ENCODE data around the gene NDUFA13.

Gene NDUFA13

GRCh38 chr19:19485161-19485997, 30.6 kb upstream of the NDUFA13 start:
- H3K4me1 ChIP-seq (ENCODE audit: control insufficient read depth, low read depth, low read length), result peaks cover 22% of the 10 kb centered on the region
- no peaks in the 10 kb centered on the region for H3K9me3 ChIP-seq (ENCODE audit: control insufficient read depth, low read depth, low read length)
- no peaks in the 10 kb centered on the region for H3K36me3 ChIP-seq (ENCODE audit: control insufficient read depth, low read depth, low read length)
- H3K9ac ChIP-seq (ENCODE audit: low read length), result no peak overlapping the region
- H3K27me3 ChIP-seq (ENCODE audit: control insufficient read depth, insufficient read depth, low read length), result no peaks in the 10 kb centered on the region
- no peak overlapping the region for H3K4me3 ChIP-seq (ENCODE audit: low read length)
- H3K27ac ChIP-seq (ENCODE audit: low read length), result no peak overlapping the region

DNA sequence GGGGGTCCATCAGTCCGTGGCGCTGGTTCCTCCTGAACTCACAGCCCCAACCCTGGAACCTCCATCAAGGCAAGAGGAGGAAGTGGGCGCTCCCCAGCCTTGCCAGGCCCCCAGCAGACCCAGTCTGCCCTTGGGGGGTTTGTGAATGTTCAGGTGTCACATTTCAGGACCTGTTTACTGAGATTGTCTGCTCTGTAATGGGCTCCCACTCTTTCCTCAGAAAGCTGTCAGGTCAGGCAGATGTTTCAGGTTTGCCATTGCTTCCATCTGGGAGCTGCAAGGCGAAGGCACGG, 30.1 kb upstream of the NDUFA13 start:
- Histone ChIP-seq H3K4me3 (ENCODE audit: low read length) (no peak overlapping the region), H3K9me3 (ENCODE audit: control insufficient read depth, low read depth, low read length) (no peaks in the 10 kb centered on the region), H3K27ac (ENCODE audit: low read length) (no peak overlapping the region), H3K9ac (ENCODE audit: low read length) (no peak overlapping the region), H3K27me3 (ENCODE audit: control insufficient read depth, insufficient read depth, low read length) (no peaks in the 10 kb centered on the region), H3K36me3 (ENCODE audit: control insufficient read depth, low read depth, low read length) (no peaks in the 10 kb centered on the region), H3K4me1 (ENCODE audit: control insufficient read depth, low read depth, low read length) (peaks cover 22% of the 10 kb centered on the region)

DNA sequence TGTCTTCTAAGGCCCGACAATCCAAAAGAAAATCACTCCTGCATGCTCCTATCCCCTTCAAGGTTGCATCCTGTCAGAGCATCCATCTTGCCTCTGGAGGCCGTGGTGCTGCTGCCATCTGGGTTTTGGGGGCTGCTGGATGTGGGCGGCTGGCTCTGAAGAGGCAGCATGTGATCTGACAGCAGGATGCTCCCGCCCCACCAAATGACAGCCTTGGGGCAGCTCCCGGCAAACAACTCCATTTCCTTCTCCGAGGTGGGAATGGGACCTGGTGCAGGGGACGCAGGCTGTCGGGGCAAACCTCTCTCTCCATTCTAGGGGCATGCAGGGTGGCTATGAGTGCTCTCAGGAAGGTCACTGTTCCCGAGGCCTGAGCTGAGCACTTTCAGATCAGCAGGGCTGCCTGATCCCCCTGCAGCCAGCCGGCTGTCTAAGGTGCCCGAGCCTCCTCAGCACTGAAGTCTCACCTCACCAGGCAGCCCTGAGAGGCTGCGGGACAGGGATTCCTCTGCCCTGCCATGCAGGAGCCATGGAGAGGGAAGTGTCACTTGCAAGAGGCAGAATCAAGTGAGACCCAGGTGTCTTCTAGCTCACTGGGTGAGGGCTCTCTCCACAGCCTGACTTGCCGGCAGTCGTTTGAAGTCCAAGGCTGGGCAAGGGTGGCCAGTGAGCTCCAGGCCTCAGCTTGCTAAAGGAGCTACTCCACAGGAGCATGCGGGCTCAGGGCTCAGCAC, 29.5 kb upstream of the NDUFA13 start:
- Histone ChIP-seq H3K27me3 (ENCODE audit: control insufficient read depth, insufficient read depth, low read length) (no peaks in the 10 kb centered on the region), H3K4me1 (ENCODE audit: control insufficient read depth, low read depth, low read length) (peaks cover 22% of the 10 kb centered on the region), H3K27ac (ENCODE audit: low read length) (no peak overlapping the region), H3K9ac (ENCODE audit: low read length) (no peak overlapping the region), H3K9me3 (ENCODE audit: control insufficient read depth, low read depth, low read length) (no peaks in the 10 kb centered on the region), H3K4me3 (ENCODE audit: low read length) (no peak overlapping the region), H3K36me3 (ENCODE audit: control insufficient read depth, low read depth, low read length) (no peaks in the 10 kb centered on the region)

DNA sequence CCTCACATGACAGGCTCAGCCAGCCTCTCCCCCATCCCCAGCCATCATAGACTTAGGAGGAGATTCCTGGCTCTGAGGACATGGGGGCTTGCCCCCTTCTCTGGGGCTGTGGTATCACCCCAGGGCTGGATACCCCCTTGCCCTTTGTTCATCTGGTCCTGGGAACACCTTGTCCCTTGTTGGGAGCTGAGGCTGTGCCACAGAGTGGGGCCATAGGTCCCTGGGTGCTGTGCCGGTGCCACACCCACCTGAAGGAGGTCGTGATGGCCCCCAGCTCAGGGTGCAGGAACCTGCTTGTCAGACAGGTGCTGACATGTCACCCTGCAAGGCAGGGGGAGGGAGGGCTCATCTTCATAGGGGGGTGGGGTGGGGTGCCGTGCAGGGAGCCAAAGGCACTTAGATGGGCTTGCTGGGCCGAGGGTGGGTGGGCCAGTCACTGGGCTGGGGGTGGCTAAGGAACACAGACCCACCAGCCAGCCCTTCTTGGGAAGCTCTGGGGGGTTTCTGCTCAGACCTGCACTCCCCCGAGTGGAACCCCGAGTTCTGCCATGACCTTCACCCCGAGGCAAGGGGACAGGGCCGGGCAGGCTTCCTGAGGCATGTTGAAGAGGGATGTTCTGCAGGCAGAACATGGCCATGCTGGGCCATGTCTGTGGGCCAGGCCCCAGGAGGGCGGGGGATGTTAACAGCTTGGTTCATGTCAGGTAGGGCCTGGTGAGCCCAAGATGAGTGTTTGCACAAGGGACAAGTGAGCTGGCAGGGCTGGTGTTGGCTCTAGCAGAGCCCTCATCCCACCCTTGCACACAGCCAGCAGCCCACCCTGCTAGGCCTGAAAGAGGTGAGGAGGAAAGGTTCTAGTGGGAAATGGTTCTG, 28.7 kb upstream of the NDUFA13 start:
- Histone ChIP-seq H3K27me3 (ENCODE audit: control insufficient read depth, insufficient read depth, low read length) (no peaks in the 10 kb centered on the region), H3K36me3 (ENCODE audit: control insufficient read depth, low read depth, low read length) (no peaks in the 10 kb centered on the region), H3K9ac (ENCODE audit: low read length) (no peak overlapping the region), H3K27ac (ENCODE audit: low read length) (no peak overlapping the region), H3K9me3 (ENCODE audit: control insufficient read depth, low read depth, low read length) (no peaks in the 10 kb centered on the region), H3K4me1 (ENCODE audit: control insufficient read depth, low read depth, low read length) (peaks cover 22% of the 10 kb centered on the region), H3K4me3 (ENCODE audit: low read length) (no peak overlapping the region)

DNA sequence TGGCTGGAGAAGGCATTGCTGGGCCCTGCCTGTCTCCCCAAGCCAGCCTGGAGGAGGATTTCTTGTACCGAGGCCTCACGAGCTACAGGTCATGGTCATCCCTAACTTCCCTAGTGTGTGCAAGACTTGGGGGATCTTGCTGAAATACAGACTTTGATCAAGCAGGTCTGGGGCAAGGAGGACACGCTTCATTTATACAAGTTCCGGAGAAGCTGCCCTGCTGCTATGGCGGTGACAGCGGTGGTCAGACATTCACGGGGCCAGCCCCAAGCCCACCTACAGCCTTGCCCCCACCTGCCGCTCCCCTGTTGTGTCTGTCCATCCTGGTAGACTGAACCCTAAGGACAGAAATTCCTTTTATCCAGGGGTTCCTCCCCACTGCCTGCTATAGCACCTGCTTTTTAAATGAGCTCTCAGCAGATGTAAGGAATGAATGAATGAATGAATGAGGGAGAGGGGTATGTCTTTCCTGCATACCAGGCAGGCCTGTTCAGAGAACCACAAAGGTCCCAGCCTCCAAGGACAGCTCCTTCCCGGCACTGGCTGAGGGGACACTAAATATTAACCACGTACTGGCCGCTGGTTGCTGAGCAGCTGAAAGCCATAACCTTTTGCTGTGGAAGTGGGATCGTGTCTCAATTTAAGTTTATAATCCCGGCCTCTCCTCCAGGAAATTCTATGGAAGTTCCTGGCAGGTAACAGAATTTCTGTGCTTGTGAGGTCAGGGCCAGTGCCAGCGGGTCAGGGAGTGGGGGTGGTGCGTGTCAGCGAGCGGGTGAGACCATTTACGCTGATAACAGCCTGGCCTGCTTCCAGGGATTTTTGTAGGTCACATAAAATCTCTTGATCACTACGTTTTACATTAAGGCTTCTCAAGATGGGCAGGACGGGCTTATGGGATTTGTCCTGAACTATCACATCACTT, 27.8 kb upstream of the NDUFA13 start:
- no peak overlapping the region for H3K4me3 ChIP-seq (ENCODE audit: low read length)
- H3K9me3 ChIP-seq (ENCODE audit: control insufficient read depth, low read depth, low read length), result no peaks in the 10 kb centered on the region
- H3K4me1 ChIP-seq (ENCODE audit: control insufficient read depth, low read depth, low read length), result peaks cover 22% of the 10 kb centered on the region
- peak overlapping the region; percentile 94 for H3K27ac ChIP-seq (ENCODE audit: low read length)
- no peaks in the 10 kb centered on the region for H3K27me3 ChIP-seq (ENCODE audit: control insufficient read depth, insufficient read depth, low read length)
- H3K36me3 ChIP-seq (ENCODE audit: control insufficient read depth, low read depth, low read length), result no peaks in the 10 kb centered on the region
- peak overlapping the region; percentile 72 for H3K9ac ChIP-seq (ENCODE audit: low read length)

- Histone ChIP-seq H3K27ac (ENCODE audit: low read length) (peak overlapping the region; percentile 94), H3K4me1 (ENCODE audit: control insufficient read depth, low read depth, low read length) (peaks cover 22% of the 10 kb centered on the region), H3K4me3 (ENCODE audit: low read length) (no peak overlapping the region), H3K9ac (ENCODE audit: low read length) (peak overlapping the region; percentile 72), H3K27me3 (ENCODE audit: control insufficient read depth, insufficient read depth, low read length) (no peaks in the 10 kb centered on the region), H3K9me3 (ENCODE audit: control insufficient read depth, low read depth, low read length) (no peaks in the 10 kb centered on the region), H3K36me3 (ENCODE audit: control insufficient read depth, low read depth, low read length) (no peaks in the 10 kb centered on the region)
These were observed 26.9 kb upstream of the NDUFA13 start for GRCh38 chr19:19488875-19489690.

- no peaks in the 10 kb centered on the region for H3K36me3 ChIP-seq (ENCODE audit: control insufficient read depth, low read depth, low read length)
- no peaks in the 10 kb centered on the region for H3K9me3 ChIP-seq (ENCODE audit: control insufficient read depth, low read depth, low read length)
- H3K9ac ChIP-seq (ENCODE audit: low read length), result peak overlapping the region; percentile 48
- H3K4me1 ChIP-seq (ENCODE audit: control insufficient read depth, low read depth, low read length), result peaks cover 22% of the 10 kb centered on the region
- H3K27ac ChIP-seq (ENCODE audit: low read length), result peak overlapping the region; percentile 85
- no peaks in the 10 kb centered on the region for H3K27me3 ChIP-seq (ENCODE audit: control insufficient read depth, insufficient read depth, low read length)
- no peak overlapping the region for H3K4me3 ChIP-seq (ENCODE audit: low read length)
These were observed 26.2 kb upstream of the NDUFA13 start for GRCh38 chr19:19489804-19490204.

GRCh38 chr19:19490214-19490968, 25.6 kb upstream of the NDUFA13 start:
- Histone ChIP-seq H3K36me3 (ENCODE audit: control insufficient read depth, low read depth, low read length) (no peaks in the 10 kb centered on the region), H3K4me3 (ENCODE audit: low read length) (no peak overlapping the region), H3K4me1 (ENCODE audit: control insufficient read depth, low read depth, low read length) (peaks cover 22% of the 10 kb centered on the region), H3K27me3 (ENCODE audit: control insufficient read depth, insufficient read depth, low read length) (no peaks in the 10 kb centered on the region), H3K9me3 (ENCODE audit: control insufficient read depth, low read depth, low read length) (no peaks in the 10 kb centered on the region), H3K27ac (ENCODE audit: low read length) (peak overlapping the region; percentile 85), H3K9ac (ENCODE audit: low read length) (peak overlapping the region; percentile 48)

- peaks cover 8% of the 10 kb centered on the region for H3K36me3 ChIP-seq (ENCODE audit: control insufficient read depth, low read depth, low read length)
- peaks cover 22% of the 10 kb centered on the region for H3K4me1 ChIP-seq (ENCODE audit: control insufficient read depth, low read depth, low read length)
- H3K9ac ChIP-seq (ENCODE audit: low read length), result no peak overlapping the region
- no peak overlapping the region for H3K27ac ChIP-seq (ENCODE audit: low read length)
- H3K9me3 ChIP-seq (ENCODE audit: control insufficient read depth, low read depth, low read length), result no peaks in the 10 kb centered on the region
- no peaks in the 10 kb centered on the region for H3K27me3 ChIP-seq (ENCODE audit: control insufficient read depth, insufficient read depth, low read length)
- no peak overlapping the region for H3K4me3 ChIP-seq (ENCODE audit: low read length)
These were observed 24.6 kb upstream of the NDUFA13 start for GRCh38 chr19:19491321-19492025.

Data from iPS-18a (cell line).